KG1 (cell line): ENCODE measurements around the gene CYP27C1.
"Not testable (repeated sequence)": the region's sequence is repeated elsewhere in the genome, so short reads cannot be mapped to it uniquely, and the experiment has no call there.

ENCODE experiments used
- DNase-seq: peaks from one replicate; lab custom pipeline; 2025; lab: John Stamatoyannopoulos, UW

The CYP27C1 gene

DNA sequence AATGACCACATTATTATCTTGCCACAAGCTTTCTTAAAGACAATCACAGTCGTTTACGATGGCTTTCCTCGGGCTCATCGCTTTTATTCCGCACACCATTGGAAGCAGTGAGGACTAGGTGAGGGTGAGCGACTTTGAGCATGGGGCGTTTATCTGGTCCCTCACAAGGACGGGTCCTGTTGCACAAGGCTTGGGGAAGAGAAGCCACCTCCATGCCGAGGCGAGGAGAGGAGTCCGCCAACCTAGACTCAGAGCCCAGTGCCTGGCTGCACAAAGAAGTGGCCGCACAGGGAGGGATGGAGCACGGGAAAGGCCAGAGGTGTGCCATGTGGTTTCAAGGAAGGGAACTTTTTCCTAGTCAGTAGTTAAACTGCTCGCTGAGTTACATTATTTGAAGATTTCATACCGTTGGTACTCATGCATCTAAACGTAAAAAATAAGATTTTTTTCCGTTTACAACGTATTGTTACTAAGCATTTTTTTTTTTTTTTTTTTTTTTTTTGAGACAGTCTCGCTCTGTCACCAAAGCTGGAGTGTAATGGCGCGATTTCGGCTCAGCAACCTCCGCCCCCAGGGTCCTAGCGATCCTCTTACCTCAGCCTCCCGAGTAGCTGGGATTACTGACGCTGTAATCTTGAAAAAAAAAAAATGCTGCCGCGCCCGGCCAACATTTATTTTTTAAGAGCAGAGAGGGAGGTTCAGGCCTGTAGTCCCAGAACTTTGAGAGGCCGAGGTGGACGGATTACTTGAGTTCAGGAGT is 849 bp upstream of the CYP27C1 start:
- no peak for DNase-seq

DNA sequence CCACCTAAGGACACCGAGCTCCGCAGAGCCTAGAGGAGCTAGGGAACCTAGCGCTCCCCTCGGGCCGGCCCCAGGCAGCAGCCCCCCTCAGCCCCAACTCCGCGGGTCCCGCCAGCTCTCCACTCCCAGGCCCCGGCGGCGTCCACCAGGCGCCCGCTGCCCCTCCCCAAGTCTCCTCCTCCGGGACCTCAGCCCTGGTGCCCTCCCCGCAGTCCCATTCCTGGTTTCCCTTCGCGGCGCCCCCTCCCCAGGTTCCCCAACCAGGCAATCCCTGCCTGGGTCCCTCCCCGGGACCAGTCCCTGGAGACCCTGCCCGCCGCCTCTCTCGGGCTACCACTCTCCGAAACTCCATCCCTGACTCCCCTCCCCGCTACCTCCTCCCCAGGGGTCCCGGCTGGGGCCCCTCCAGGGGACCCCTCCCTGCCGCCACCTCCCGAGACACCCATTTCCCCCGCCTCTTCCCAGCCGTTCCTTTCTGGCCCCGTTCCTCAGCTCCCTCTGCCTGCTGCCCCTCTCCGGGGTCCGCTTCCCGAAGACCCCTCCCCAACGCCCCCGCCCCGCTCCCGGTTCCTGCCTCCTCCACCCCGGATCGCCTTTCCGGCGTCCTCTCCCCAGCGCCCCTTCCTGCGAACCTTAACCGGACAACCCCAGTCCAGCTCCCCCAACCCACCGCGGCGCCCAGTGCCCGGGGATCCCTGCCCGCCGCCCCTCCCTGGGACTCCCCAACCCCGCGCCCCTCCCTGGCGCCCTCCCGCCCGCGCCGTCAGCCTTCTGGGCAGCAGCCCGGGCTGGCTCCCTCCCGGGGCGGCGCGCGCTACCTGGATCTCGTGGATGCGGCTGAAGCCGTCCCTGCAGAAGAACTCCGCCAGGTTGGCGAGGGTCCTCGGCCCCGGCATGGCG is 678 bp downstream of the CYP27C1 start:
- no peak for DNase-seq

DNA sequence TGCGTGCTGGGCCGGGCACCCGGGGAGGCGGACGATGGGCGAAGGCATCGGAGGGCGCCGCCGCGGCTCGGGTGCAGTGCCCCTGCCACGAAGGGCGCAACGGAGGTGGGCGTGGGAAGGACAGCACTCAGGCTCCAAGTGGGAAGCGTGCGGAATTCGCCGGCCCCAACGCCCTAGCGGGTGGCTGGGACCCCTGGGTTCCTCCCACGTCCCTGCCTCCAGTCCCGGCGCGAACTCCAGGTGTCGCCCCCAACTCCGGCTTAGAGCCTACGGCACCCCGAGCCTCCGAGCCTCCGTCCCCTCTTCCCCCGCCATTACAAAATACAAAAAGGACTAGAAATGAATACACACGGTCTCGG is 1.3 kb downstream of the CYP27C1 start:
- no peak for DNase-seq

DNA sequence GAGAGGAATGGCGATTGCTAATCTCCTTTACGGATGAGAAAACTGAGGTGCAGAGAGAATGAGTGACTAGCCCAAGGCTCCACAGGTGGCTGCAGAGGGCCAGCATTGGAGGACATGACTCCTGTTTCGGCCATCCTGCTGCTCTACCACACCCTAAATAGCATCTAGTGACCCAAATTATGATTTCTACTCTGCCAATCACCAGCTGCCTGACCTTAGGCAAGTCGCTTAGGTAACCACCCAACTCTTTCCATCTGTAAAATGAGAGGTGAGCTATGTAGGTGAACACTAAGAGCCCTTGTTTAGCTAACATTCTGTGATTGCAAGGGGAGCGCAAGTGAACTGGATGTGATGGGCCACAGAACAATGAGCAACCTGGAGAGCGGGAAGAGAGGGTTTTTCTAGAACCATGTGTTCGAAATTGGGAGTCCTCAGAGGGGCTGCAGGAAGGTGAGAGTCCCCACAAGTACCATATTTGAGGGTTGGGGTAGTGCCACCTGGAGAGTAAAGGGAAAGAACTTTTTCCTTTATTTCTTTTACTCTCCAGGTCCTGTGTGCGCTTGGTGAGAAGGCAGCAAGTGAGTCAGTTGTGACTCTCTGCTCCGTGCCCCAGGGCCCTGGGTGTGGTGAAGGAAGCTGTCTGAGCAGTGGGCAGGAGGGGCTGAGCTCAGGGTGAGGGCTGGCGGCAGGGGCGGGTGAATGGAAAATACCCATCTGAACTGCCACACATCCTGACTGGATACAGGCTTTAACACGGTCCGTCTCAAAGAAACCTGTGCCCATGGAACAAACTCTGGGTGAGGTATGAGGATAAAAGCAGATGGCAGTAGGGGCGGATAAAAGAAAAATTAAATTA is 2.4 kb downstream of the CYP27C1 start:
- DNase-seq, result no peak

DNA sequence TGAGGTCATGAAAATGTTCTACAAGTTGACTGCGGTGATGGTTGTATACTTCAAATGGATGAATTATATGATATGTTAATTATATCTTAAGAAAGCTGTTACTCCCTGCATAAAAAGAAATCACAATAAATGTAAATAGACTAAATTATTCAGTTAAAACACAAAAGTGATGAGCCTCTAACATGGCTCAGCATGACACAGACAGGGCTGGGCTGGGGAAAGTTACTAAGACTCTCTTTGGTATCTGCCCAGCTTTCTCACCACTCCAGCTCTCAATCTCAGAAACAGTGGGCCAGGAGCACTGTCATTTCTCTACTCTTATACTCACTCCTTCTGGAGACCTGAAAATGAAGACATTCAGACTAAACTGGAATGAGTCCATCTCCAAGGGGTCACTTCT is 3.5 kb downstream of the CYP27C1 start:
- DNase-seq, result no peak

DNA sequence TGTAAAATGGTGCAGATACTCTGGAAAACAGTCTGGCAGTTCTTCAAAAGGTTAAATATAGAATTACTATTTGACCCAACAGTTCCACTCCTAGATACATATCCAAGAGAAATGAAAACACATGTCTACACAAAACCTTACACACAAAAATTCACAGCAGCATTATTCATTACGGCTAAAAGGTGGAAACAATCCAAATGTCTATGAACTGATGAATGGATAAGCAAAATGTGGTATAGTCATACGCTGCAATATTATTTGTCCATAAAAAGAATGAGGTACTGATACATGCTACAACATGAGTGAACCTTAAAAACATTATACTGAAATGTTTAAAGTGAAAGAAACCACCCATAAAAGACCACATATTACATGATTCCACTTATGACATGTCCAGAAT is 4.0 kb downstream of the CYP27C1 start:
- no peak for DNase-seq

DNA sequence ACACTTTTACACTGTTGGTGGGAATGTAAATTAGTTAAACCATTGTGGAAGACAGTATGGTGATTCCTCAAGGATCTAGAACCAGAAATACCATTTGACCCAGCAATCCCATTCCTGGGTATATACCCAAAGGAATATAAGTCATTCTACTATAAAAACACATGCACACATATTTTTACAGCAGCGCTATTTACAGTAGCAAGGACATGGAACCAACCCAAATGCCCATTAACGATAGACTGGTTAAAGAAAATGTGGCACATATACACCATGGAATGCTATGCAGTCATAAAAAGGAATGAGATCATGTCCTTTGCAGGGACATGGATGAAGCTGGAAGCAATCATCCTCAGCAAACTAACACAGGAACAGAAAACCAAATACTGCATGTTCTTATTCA is 5.9 kb downstream of the CYP27C1 start:
- DNase-seq, result not testable (repeated sequence)

DNA sequence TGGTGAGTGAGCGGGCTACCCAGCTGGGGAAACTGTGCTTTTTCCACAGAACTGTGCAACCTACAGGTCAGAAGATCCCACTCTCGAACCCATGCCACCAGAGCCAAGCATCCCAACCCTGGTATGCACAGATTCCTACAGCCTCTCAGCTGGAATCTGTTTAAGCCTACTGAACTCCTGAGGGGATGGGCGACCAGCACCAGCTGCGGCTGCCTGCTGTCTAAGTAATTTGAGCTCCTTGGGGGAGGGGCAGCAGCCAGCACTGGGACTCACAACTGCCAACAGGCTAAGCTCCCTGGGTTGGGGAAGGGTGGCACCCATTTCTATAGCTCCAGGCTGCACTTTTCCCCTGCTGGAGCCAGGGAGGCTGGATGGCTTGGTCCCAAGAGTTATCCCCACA is 11.8 kb downstream of the CYP27C1 start:
- no peak for DNase-seq

DNA sequence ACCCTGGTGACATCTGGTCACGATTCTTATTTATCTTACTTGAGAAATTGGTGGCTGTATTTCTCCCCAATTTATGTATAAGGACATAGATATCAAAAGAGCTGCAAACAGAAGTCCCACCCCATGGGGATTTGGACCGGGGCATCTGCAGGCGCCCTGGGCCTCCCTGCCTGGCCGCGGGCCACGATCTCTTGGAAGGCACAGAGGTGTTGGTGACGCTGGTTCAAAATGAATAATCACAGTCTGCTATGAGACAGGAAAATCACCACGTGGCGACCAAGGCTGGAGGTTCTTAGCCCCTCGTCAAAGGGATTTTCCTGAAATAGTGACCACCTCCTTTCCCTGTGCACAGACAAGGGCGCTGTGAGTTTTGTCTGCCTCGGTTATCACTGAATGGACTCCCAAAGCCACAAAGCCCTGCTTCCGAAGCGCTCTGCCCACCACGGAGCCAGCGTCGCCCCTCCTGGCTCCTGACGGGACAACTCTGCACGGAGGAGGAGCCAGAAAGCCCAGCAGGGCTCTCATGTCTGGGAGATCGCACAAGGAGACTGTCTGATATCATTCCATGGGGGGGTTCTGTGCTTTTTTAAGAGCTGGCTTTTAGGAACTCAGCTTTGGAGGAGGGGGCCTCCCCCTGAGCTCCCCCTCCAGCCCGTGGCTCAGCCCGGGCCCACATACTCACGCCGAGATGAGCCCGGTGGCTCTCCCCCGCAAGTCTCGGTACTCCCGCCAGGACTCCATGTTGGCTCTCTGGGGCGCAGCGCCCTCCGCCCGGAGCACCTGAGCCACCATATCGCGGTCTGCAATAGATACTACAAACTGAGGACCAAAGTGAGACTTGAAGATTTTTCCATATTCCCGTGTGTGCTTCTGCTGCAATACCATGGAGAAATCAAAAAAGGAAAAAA is 14.6 kb downstream of the CYP27C1 start:
- no peak for DNase-seq

DNA sequence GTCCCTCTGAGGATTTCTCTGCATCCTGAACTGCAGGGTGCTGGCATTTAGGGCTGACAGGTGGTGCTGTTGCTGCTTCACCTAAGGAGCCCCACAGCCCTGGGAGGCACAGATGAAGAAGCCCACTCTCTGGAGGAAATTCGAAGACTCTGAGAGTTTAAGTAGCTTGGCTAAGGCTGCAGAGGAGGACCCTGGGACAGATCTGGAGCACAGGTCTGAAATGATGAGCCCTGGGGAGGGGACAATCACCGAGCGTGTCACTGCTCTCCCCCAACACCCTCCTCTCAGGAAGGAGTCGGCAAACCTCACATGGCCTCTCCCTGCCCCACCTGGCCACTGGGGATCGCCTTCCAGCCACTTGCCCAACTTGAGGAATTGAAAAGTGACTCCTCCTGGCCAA is 18.6 kb downstream of the CYP27C1 start:
- no peak for DNase-seq

DNA sequence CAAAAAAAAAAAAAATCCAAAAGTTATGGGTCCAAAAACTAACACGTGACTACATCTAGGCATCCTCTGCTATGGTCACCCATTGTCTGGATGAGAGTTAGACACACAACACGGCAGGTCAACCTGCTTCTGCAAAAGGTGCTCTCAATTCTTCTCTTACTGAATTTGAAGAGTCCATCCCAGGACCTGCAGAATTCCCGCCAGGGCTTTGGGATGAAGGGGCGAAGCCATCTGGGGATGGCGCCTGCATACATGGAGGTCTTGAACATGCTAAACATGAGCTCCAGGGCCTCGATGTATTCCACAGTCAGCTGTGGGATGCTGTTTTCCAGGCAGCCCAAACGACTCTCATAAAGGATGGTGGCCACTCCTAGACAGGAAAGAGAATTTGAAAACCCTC is 19.1 kb downstream of the CYP27C1 start:
- DNase-seq, result no peak

DNA sequence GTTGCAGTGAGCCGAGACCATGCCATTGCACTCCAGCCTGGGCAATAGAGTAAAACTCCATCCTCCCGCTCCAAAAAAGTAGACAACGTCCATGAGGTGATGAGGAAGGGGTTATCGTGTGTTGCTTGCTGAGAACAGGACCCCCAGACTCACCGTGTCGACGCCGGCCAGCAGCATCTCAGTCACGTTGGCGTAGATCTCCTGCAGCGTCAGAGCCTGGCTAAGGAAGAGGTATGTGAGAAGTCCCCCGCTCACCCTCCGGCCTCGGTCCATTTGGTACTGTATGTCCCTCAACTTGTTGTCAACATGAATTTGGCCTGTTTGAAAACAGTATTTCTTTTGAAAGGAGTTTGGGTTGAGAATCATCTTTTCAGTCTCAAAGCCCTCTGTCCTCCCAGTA is 20.9 kb downstream of the CYP27C1 start:
- DNase-seq, result no peak

DNA sequence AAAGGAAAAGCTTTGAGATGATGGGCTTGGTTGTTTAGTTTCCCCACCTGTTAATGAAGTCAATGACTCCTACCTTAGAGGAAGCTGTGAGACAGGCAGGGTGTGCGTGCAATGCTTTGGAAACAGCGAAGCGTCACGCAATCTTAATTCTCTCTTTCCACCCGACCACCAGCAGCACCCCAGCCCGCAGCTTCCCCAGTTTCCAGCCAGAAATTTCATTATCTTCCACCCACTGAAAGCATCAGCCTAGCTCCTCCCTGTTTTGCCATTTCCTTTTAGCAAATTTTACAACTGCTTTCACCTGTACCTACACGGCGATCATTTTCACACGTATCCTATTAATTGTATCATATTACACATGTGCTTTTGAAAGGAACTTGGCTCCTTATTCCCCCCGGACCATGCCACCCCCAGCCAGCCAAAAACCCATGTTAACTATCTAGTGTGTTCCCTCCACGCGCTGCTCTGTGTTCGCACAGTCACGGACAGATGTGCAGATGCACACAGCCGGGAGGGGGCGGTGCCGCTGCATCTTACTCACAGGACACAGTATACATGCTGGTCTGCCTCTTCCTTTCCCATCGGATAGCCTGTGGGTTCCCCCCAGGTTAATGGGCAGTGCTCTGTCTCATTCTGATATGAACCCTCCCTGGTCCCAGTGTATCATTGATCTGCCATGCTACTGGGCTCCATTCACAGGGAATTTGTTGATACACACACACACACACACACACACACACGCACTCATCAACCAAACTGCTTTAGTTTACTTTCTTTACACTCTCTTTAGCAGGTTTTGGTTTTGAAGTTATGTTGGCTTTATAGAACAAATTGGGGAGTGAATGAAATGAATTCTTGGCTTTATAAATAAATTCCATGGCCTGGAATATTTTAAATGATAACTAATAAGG is 22.4 kb downstream of the CYP27C1 start:
- peak; percentile 25 for DNase-seq

DNA sequence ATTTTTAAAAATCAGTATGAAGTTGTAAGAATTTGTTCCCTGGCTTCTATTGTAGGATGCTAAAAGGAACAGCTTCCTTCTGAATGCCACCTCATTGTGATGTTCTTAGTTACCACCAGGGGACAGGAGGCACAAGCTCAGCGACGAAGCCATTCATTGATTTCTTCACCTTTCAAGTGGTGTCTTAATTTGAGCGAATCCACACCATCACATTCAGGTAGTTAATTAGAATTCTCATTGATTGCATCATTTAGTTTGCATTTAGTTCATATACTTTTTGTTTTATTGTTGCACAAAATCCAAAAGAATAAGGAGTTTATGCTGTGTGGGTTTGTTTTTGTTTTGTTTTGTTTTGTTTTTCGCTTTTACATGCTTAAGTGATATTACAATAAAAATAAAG is 23.1 kb downstream of the CYP27C1 start:
- no peak for DNase-seq

DNA sequence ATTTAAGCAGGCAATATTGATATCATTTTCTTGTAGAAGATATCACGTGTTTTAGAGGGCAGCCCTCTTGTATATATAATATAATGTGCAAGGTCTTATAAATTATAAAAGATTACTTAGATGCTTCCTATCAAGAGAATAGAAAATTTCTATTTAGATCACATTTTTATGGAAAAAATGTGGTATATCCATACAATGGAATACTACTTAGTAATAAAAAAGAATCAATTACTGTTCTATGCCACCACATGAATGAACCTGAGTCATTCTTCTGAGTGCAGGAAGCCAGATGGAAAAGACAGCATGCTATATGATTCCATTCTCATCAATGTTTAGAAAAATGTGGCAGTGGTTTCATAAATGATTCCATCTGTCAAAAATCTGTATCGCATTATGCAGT is 23.6 kb downstream of the CYP27C1 start:
- no peak for DNase-seq

DNA sequence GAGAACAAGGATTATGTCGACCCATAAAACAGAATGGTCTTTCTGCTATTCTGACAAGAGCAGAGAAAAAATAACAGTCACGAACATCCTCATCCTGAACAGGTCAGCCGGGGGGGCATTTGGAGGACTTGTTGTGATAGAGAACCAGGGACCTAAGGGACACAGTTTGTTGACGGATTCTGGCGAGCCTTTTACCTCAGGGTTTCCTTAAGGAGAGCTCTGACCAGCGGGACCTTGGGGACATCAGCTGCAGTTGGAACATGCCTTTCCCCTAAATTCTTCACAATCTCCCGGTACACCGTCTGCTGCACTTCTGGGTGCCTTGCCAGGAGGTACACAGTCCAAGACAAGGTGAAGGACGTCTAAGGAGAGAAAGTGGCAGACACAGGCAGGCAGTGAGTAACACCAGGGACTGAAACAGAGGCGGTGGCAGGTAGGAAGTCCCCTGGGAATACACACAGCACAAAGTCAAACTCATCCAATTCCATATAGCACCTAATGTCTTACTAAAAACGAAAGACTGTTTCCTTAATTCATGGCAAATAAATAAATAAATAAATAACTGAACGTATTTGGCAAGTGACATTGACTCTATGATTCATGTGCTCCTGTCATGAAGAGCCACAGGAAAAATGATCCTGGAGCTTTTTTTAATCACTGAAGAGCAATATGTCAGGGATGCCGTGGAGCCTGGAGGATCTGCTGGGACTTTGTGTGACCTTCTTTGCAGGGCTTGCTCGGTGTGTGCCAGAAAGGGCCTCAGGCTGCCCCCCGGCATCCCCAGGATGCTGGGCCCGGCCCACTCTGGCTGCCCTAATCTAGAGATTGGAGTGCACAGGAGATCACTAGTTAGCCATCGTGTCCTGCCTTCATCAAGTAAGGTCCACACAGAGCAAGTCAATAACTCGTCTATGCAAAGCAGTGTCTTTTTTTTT is 24.7 kb downstream of the CYP27C1 start:
- DNase-seq, result no peak

DNA sequence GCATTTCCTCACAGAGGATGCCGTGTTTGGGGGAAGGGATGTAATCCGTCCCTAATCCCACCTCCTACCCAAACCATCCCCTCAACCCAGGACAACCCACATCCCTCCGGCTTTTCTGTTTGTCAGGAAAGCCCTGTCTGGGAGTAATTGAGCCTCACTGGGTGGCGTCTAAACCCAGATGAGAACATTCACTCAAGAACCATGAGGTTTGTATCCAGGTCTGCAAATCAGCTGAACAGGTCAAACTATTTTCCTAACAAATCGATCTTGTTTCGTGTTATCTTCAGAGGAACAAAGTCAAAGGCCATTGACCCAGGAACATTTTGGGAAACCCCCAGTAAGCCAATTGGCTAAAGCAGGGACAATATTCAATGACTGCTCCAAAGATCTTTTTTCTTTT is 25.7 kb downstream of the CYP27C1 start:
- no peak for DNase-seq

DNA sequence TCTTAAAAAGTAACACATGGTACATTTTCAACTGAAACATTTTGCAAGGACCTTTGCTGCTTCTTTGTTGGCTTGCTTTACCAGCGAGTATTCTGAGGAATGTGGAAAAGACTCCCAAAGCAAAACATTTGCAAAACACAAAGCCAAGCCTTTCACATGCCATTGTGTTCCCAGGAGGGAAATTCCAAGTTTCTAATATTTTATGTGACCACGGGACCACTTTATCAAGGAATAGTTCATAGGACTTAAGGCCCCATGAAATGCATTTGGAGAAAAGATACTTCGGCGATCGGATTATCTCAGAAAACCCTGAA is 26.2 kb downstream of the CYP27C1 start:
- no peak for DNase-seq

DNA sequence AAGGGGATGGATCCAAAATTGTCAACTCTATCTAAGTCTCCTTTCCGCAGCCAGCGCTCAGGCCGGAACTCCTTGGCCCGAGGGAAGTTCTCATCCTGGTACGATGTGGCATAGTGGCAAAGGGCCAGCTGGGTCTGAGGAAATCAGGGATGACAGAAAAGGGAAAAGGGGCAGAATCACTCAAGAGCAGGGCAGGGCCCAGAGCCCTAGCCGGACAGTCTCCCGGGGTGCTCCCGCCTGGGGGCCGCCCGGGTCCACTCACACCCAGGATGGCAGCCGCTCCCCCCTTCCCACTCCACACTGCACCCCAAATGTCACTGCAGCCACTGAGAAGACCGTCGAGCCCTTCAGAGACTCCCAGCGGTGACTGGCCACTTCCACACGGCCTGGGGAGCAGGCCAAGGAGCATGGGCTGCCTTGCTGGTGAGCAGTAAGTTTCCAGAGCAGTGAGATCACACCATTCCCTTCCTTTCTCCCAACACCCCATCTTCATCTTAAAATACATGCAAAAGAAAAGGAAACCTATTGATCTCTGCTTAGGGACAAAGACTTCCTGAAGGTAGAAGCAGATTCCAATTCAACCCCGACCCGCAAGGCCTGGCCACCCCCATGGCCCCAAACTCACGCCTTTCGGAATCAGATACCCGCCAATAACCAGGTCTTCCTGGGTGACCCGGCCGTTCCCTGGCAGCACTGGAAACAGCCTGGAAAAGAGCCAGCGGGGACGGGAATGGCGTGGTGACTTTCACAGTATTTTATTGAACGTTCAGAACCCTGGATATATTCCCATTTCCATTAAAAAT is 26.7 kb downstream of the CYP27C1 start:
- DNase-seq, result no peak
